ENCODE results near the gene ZNF639.

- TF ChIP-seq CTCF (IDR thresholded peaks at IDR 0.05; ENCODE audit: insufficient read depth, low read length) (no peak), POLR2AphosphoS5 (IDR thresholded peaks at IDR 0.05; ENCODE audit: low read depth) (peak; percentile 51), SPI1 (IDR thresholded peaks at IDR 0.05; ENCODE audit: borderline replicate concordance, low read depth) (no peak)
Observed at GRCh38 chr3:179347345-179348194, 24.7 kb downstream of the ZNF639 start, which contains the start of gene MFN1.

Data from HL-60 (cell line).